Measurements from ENCODE around the gene ADGRL2. TPM values are rescaled to one million over a fixed set of nuclear protein-coding genes. Genes with fewer than 3 reads are reported as not detected.

Gene ADGRL2
- total and polyA plus RNA-seq, 10 donors, result 5.4 to 115 (median 60.7) TPM

DNA sequence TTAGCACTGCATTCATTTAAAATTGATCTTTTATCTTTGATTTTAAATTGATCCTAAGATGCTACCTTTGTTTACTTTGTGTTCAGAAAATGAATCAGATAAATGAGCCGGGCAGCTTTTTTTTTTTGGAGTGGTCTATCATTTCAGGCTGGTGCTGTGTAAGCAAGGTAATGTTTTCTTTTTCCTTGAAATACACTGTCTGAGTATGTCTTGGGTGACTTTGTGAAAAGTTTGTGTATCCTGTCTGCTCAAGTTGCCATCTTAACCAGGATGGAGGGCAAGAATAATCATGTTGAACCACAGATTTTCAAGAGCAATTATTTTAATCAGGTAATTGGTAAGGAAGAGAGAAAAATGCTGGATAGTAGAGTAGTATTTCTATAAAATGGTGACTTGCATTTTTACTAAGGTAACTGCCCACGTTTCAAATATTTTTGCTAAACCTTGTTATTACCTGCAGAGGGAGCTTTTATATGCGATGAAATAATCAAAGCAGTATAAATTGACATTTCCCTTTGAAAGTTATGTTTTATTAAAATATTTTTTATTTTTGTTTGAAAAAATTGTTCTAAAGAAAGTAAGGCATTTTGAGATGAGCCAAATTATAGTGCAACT lies 11.1 kb downstream of the ADGRL2 start:
- intact Hi-C loops (cut with DNase I; ENCODE audit: low total_unique reads), result no loop called here

DNA sequence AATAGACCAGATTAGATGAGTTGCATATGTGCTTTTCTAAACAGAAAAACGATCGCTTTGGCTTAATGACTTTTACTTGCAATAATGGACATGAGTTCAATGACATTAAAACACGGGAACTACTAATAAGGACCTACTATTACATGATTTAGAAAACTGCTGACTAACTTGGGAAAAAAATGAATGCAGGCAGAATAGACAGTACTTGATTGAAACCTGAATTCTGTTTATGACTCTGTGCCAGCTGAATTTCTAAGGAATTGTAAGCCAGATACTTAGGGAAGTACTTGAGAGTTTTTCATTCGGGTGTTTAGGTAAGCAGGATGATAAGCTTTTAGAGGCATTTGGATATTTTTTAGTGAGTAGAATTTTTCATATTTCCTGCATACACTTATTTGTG lies 12.0 kb downstream of the ADGRL2 start:
- H3K27me3 ChIP-seq (replicated peaks in 1 of 7), result no peaks in the 10 kb centered on the region
- no peaks in the 10 kb centered on the region for H3K9me3 ChIP-seq
- H3K36me3 ChIP-seq, result no peaks in the 10 kb centered on the region
- intact Hi-C loops (cut with DNase I; ENCODE audit: low total_unique reads), result no loop called here
- peak overlapping the region in 5 of 8 donors; percentile 8 to 35 (median 33) for H3K27ac ChIP-seq
- 51 to 72% (median 68%) methylated on average over 4 of the region's 4 CpGs for WGBS, 5 donors
- TF ChIP-seq POLR2AphosphoS5 (IDR thresholded peaks at IDR 0.05) (no peak), CTCF (IDR thresholded peaks at IDR 0.05 in 8 of 11, conservative IDR thresholded peaks at IDR 0.05 in 3 of 11) (no peak)
- no peak for DNase-seq
- peak overlapping the region in 1 of 8 donors; percentile 3 for H3K4me3 ChIP-seq
- peaks cover 0 to 26% (median 13%) of the 10 kb centered on the region in 6 donors for H3K4me1 ChIP-seq

More for the DNA sequence above, 11.1 kb downstream of the ADGRL2 start:
- Histone ChIP-seq H3K36me3 (no peaks in the 10 kb centered on the region), H3K27ac (peak overlapping the region in 2 of 8 donors; percentile 8 to 34), H3K27me3 (replicated peaks in 1 of 7) (no peaks in the 10 kb centered on the region), H3K4me3 (no peak overlapping the region), H3K9me3 (no peaks in the 10 kb centered on the region), H3K4me1 (peaks cover 0 to 31% (median 15%) of the 10 kb centered on the region in 6 donors)
- no peak for TF ChIP-seq CTCF (IDR thresholded peaks at IDR 0.05 in 8 of 11, conservative IDR thresholded peaks at IDR 0.05 in 3 of 11)
- no peak for TF ChIP-seq POLR2AphosphoS5 (IDR thresholded peaks at IDR 0.05)
- no peak for TF ChIP-seq POLR2A (IDR thresholded peaks at IDR 0.05)
- DNase-seq, result no peak
- 44 to 55% (median 47%) methylated on average over 3 of the region's 3 CpGs for WGBS, 5 donors

- DNase-seq, result no peak
- H3K36me3 ChIP-seq, result no peaks in the 10 kb centered on the region
- H3K27me3 ChIP-seq (replicated peaks in 1 of 7), result no peaks in the 10 kb centered on the region
- intact Hi-C loops (cut with DNase I; ENCODE audit: low total_unique reads), result no loop called here
- peaks cover 0 to 26% (median 11%) of the 10 kb centered on the region in 6 donors for H3K4me1 ChIP-seq
- H3K27ac ChIP-seq, result peak overlapping the region in 1 of 8 donors; percentile 33
- TF ChIP-seq POLR2AphosphoS5 (IDR thresholded peaks at IDR 0.05) (no peak), CTCF (IDR thresholded peaks at IDR 0.05 in 8 of 11, conservative IDR thresholded peaks at IDR 0.05 in 3 of 11) (no peak), POLR2A (IDR thresholded peaks at IDR 0.05) (no peak)
- H3K4me3 ChIP-seq, result no peak overlapping the region
- WGBS, 5 donors, result 76 to 86% (median 79%) methylated on average over 2 of the region's 2 CpGs
- H3K9me3 ChIP-seq, result no peaks in the 10 kb centered on the region
Measured at GRCh38 chr1:81813691-81814090, 13.0 kb downstream of the ADGRL2 start.

GRCh38 chr1:81819613-81820012 lies 18.9 kb downstream of the ADGRL2 start:
- Histone ChIP-seq H3K27me3 (replicated peaks in 1 of 7) (no peaks in the 10 kb centered on the region), H3K4me1 (peaks cover 0 to 3% (median 0%) of the 10 kb centered on the region in 6 donors), H3K27ac (no peak overlapping the region), H3K9me3 (no peaks in the 10 kb centered on the region), H3K4me3 (no peak overlapping the region), H3K36me3 (no peaks in the 10 kb centered on the region)
- no peak for DNase-seq
- WGBS, 5 donors, result 78 to 92% (median 87%) methylated on average over 4 of the region's 4 CpGs
- intact Hi-C loops (cut with DNase I; ENCODE audit: low total_unique reads), result no loop called here
- TF ChIP-seq POLR2A (IDR thresholded peaks at IDR 0.05), result no peak
- no peak for TF ChIP-seq POLR2AphosphoS5 (IDR thresholded peaks at IDR 0.05)
- TF ChIP-seq CTCF (IDR thresholded peaks at IDR 0.05 in 8 of 11, conservative IDR thresholded peaks at IDR 0.05 in 3 of 11), result no peak
